Renal pelvis (tissue), 4 donors: Measurements from ENCODE around the gene SMIM33. TPM values are rescaled to one million over a fixed set of nuclear protein-coding genes. Genes with fewer than 3 reads are reported as not detected.
"Not testable (repeated sequence)": the region's sequence is repeated elsewhere in the genome, so short reads cannot be mapped to it uniquely, and the experiment has no call there.

Source experiments
- DNase-seq: peaks from one replicate; pipeline ENCODE4 v3.0.0-alpha.2; 2013
- polyA plus RNA-seq, 3 donors: library from polyadenylated mRNA; unstranded; fragments of 120-200 nt; gene quantifications; one replicate each; pipeline ENCODE4 v1.2.1, GENCODE V29; 2013; ENCODE audit not compliant: insufficient read length in 3 of 3

Gene SMIM33
- polyA plus RNA-seq, 3 donors: 0.12 TPM; not detected in 2

- DNase-seq: no peak
Measured at GRCh38 chr5:139481122-139481533, 10.3 kb downstream of the SMIM33 start.

GRCh38 chr5:139481580-139482049 is 10.8 kb downstream of the SMIM33 start:
- DNase-seq: no peak

- DNase-seq: peak; percentile 83
Measured at GRCh38 chr5:139482050-139482889, 11.5 kb downstream of the SMIM33 start, which contains the start of gene STING1. Gene STING1 (minus strand): TSS chr5:139482758. CDS start chr5:139481704, 1,054 bp downstream.

GRCh38 chr5:139482890-139483208 is 12.0 kb downstream of the SMIM33 start:
- not testable (repeated sequence) for DNase-seq

GRCh38 chr5:139486201-139486600 is 15.4 kb downstream of the SMIM33 start:
- no peak for DNase-seq

GRCh38 chr5:139488260-139488659 is 17.5 kb downstream of the SMIM33 start:
- DNase-seq: no peak

- DNase-seq: no peak
Measured at GRCh38 chr5:139492700-139493192, 21.9 kb downstream of the SMIM33 start.

GRCh38 chr5:139494256-139494655 is 23.5 kb downstream of the SMIM33 start:
- no peak for DNase-seq

GRCh38 chr5:139494832-139495231 is 24.0 kb downstream of the SMIM33 start:
- DNase-seq: no peak

GRCh38 chr5:139495638-139496435 is 25.0 kb downstream of the SMIM33 start:
- no peak for DNase-seq

GRCh38 chr5:139501381-139501780 is 30.6 kb downstream of the SMIM33 start:
- DNase-seq: no peak

GRCh38 chr5:139503036-139503817 is 32.4 kb downstream of the SMIM33 start:
- DNase-seq: not testable (repeated sequence)

GRCh38 chr5:139503879-139504278 is 33.1 kb downstream of the SMIM33 start:
- DNase-seq: not testable (repeated sequence)

GRCh38 chr5:139504722-139505121 is 33.9 kb downstream of the SMIM33 start:
- not testable (repeated sequence) for DNase-seq

- no peak for DNase-seq
Measured at GRCh38 chr5:139512786-139513390, 42.1 kb downstream of the SMIM33 start.

GRCh38 chr5:139513434-139513833 is 42.6 kb downstream of the SMIM33 start:
- peak; percentile 72 for DNase-seq

- DNase-seq: no peak
Measured at GRCh38 chr5:139513852-139514485, 43.2 kb downstream of the SMIM33 start.

- no peak for DNase-seq
Measured at GRCh38 chr5:139514486-139514856, 43.7 kb downstream of the SMIM33 start.

GRCh38 chr5:139517683-139518564 is 47.1 kb downstream of the SMIM33 start:
- DNase-seq: peak; percentile 92
